HepG2 (cell line): Measurements from ENCODE around the gene TPRN. TPM values are rescaled to one million over a fixed set of nuclear protein-coding genes. Genes with fewer than 3 reads are reported as not detected.

ENCODE experiments used
- DNMT3B ChIP-seq: conservative IDR thresholded peaks from 2 replicates; pipeline ENCODE4 v1.6.1; 2016; ENCODE audit warnings: missing biosample characterization, control low read depth
- ETV5 ChIP-seq: IDR thresholded peaks from 2 replicates; pipeline ENCODE4 v1.6.1; 2018; ENCODE audit warnings: missing biosample characterization, missing genetic modification reagents, inconsistent platforms, borderline replicate concordance
- GABPA ChIP-seq, 2 experiments: IDR thresholded peaks; 2 replicates each; pipeline ENCODE4 v1.6.1; 2011 to 2016; ENCODE audit warnings: low read depth in 2 of 2, low read length in 1 of 2, missing biosample characterization in 1 of 2, missing genetic modification characterization in 1 of 2
- HMG20A ChIP-seq: IDR thresholded peaks from 2 replicates; pipeline ENCODE4 v1.6.1; 2016; ENCODE audit warnings: borderline replicate concordance
- SRSF9 ChIP-seq: fragments of 200-400 bp; formaldehyde crosslinking; IDR thresholded peaks from 2 replicates; pipeline ENCODE4 v1.6.1; 2018; ENCODE audit warnings: borderline replicate concordance, mild to moderate bottlenecking, low read depth, low read length; ENCODE audit not compliant: insufficient read depth, poor library complexity, severe bottlenecking
- TRIM24 ChIP-seq: sonication (generic); formaldehyde crosslinking; IDR thresholded peaks from 2 replicates; pipeline ENCODE4 v1.8.0; 2022; ENCODE audit warnings: mild to moderate bottlenecking, missing genetic modification reagents
- XBP1 ChIP-seq: sonication (generic); formaldehyde crosslinking; IDR thresholded peaks from 2 replicates; pipeline ENCODE4 v1.5.0; 2020; ENCODE audit warnings: missing genetic modification reagents
- YEATS2 ChIP-seq: sonication (generic); formaldehyde crosslinking; IDR thresholded peaks from 2 replicates; pipeline ENCODE4 v1.4.0; 2020; ENCODE audit warnings: missing genetic modification reagents, borderline replicate concordance
- ZBTB20 ChIP-seq: sonication (generic); formaldehyde crosslinking; IDR thresholded peaks from 2 replicates; pipeline ENCODE4 v1.8.1; 2023; ENCODE audit warnings: missing genetic modification reagents, low read depth, mild to moderate bottlenecking, borderline replicate concordance
- ZBTB3 ChIP-seq: sonication (generic); formaldehyde crosslinking; IDR thresholded peaks from 2 replicates; pipeline ENCODE4 v1.4.0; 2020; ENCODE audit warnings: low read depth, mild to moderate bottlenecking, moderate library complexity, missing genetic modification reagents, borderline replicate concordance
- ZNF124 ChIP-seq: sonication (generic); formaldehyde crosslinking; IDR thresholded peaks from 2 replicates; pipeline ENCODE4 v1.4.0; 2020; ENCODE audit warnings: missing genetic modification reagents
- ZNF317 ChIP-seq: sonication (generic); formaldehyde crosslinking; IDR thresholded peaks from 2 replicates; pipeline ENCODE4 v1.5.0; 2020; ENCODE audit warnings: mild to moderate bottlenecking, missing genetic modification reagents
- polyA plus RNA-seq, 8 experiments: library from polyadenylated mRNA; depleted of rRNA in 3 of 8; stranded (reverse) in 7 of 8; unstranded in 1 of 8; fragments of >200 nt; fragmentation: Illumina TruSeq in 4 of 8; extraction: Trizol in 4 of 8; gene quantifications; 2 replicates each; pipeline versions ENCODE4 v1.2.1 to v1.2.3, GENCODE V29; 2011 to 2016; ENCODE audit warnings: low read depth in 4 of 8, missing spikeins in 1 of 8, mixed read lengths in 1 of 8; ENCODE audit not compliant: insufficient read depth in 1 of 8
- total RNA-seq, 5 experiments: library from RNA; depleted of rRNA; stranded (reverse); fragments of >200 nt; fragmentation: Illumina TruSeq; extraction: Trizol; gene quantifications; 2 replicates each; pipeline ENCODE4 v1.2.3, GENCODE V29; 2016; ENCODE audit warnings: low read depth in 1 of 5
- TF ChIP-seq, protein P1 (sequence below): sonication (generic); formaldehyde crosslinking; IDR thresholded peaks from 2 replicates; pipeline ENCODE4 v1.4.0; 2020; ENCODE audit warnings: missing genetic modification reagents
- TF ChIP-seq, protein P2 (sequence below): IDR thresholded peaks from 2 replicates; pipeline ENCODE4 v1.4.0; 2020; ENCODE audit warnings: mild to moderate bottlenecking, missing genetic modification reagents
- TF ChIP-seq, protein P3 (sequence below): sonication (generic); formaldehyde crosslinking; IDR thresholded peaks from 2 replicates; pipeline ENCODE4 v1.5.1; 2020; ENCODE audit warnings: missing genetic modification reagents, mild to moderate bottlenecking, borderline replicate concordance
- TF ChIP-seq, protein P4 (sequence below), 2 experiments: sonication (generic) in 1 of 2; formaldehyde crosslinking in 1 of 2; IDR thresholded peaks; 2 replicates each; pipeline versions ENCODE4 v1.4.0 to v1.6.1; 2018 to 2020; ENCODE audit warnings: missing genetic modification reagents in 2 of 2, borderline replicate concordance in 1 of 2, low read depth in 1 of 2, mild to moderate bottlenecking in 1 of 2, missing biosample characterization in 1 of 2
- TF ChIP-seq, protein P5 (sequence below): sonication (generic); formaldehyde crosslinking; IDR thresholded peaks from 2 replicates; pipeline ENCODE4 v1.8.0; 2022; ENCODE audit warnings: low read depth, missing genetic modification reagents

The TPRN gene
- total and polyA plus RNA-seq, 2 of the 13 experiments (the other 11 are each of a cell fraction or from before 2014, with no cell fraction given) = 10.1 to 19.2 TPM

DNA sequence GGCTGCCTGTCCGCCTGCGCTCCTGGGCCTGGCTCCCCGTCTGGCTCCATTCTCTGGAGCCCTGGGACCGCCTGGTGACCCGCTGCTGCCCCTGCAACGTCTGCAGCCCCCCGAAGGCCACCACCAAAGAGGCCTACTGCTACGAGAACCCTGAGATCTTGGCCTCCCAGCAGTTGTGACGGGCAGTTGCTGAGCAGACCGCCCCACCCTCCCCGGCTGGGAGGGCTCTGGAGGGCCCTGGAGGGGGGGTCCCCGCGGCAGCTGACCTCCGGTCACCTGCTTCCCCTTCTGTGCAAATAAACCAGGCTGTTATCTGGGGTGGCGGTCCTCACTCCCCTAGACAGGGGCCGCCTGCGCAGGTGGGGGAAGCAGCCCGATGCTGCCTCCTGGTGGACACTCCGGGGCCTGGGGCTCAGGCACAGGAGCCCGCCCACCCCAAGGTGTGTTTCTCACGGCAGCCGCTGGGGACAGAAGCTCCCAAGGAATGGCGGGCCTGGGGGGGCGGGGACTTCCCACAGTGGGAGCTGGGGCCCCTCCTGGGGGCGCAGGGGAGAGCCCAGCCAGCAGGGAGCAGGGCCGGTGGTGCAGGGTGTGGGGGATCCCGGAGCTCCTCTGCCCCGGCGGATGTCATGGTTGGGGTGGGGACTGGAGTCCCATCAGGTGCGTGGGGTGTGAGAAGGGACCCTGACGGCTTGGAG lies 35.8 kb upstream of the TPRN start (continued):
- TF ChIP-seq, protein P1, sequence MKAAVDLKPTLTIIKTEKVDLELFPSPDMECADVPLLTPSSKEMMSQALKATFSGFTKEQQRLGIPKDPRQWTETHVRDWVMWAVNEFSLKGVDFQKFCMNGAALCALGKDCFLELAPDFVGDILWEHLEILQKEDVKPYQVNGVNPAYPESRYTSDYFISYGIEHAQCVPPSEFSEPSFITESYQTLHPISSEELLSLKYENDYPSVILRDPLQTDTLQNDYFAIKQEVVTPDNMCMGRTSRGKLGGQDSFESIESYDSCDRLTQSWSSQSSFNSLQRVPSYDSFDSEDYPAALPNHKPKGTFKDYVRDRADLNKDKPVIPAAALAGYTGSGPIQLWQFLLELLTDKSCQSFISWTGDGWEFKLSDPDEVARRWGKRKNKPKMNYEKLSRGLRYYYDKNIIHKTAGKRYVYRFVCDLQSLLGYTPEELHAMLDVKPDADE (CRISPR knock-in tag) = no peak; the same call in 1 of the 2 replicates
- no peak for TF ChIP-seq GABPA (IDR thresholded peaks at IDR 0.05; ENCODE audit: low read depth, low read length)
- no peak for TF ChIP-seq GABPA (CRISPR knock-in tag; IDR thresholded peaks at IDR 0.05; ENCODE audit: low read depth)
- TF ChIP-seq TRIM24 (CRISPR knock-in tag) = no peak
- TF ChIP-seq ZBTB20 = peak; percentile 75; the same call in 1 of the 2 replicates
- TF ChIP-seq, protein P2, sequence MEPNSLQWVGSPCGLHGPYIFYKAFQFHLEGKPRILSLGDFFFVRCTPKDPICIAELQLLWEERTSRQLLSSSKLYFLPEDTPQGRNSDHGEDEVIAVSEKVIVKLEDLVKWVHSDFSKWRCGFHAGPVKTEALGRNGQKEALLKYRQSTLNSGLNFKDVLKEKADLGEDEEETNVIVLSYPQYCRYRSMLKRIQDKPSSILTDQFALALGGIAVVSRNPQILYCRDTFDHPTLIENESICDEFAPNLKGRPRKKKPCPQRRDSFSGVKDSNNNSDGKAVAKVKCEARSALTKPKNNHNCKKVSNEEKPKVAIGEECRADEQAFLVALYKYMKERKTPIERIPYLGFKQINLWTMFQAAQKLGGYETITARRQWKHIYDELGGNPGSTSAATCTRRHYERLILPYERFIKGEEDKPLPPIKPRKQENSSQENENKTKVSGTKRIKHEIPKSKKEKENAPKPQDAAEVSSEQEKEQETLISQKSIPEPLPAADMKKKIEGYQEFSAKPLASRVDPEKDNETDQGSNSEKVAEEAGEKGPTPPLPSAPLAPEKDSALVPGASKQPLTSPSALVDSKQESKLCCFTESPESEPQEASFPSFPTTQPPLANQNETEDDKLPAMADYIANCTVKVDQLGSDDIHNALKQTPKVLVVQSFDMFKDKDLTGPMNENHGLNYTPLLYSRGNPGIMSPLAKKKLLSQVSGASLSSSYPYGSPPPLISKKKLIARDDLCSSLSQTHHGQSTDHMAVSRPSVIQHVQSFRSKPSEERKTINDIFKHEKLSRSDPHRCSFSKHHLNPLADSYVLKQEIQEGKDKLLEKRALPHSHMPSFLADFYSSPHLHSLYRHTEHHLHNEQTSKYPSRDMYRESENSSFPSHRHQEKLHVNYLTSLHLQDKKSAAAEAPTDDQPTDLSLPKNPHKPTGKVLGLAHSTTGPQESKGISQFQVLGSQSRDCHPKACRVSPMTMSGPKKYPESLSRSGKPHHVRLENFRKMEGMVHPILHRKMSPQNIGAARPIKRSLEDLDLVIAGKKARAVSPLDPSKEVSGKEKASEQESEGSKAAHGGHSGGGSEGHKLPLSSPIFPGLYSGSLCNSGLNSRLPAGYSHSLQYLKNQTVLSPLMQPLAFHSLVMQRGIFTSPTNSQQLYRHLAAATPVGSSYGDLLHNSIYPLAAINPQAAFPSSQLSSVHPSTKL (CRISPR knock-in tag) = no peak; the same call in 1 of the 2 replicates
- no peak; the same call in 1 of the 2 replicates for TF ChIP-seq ZNF124 (CRISPR knock-in tag)
- TF ChIP-seq, protein P3, sequence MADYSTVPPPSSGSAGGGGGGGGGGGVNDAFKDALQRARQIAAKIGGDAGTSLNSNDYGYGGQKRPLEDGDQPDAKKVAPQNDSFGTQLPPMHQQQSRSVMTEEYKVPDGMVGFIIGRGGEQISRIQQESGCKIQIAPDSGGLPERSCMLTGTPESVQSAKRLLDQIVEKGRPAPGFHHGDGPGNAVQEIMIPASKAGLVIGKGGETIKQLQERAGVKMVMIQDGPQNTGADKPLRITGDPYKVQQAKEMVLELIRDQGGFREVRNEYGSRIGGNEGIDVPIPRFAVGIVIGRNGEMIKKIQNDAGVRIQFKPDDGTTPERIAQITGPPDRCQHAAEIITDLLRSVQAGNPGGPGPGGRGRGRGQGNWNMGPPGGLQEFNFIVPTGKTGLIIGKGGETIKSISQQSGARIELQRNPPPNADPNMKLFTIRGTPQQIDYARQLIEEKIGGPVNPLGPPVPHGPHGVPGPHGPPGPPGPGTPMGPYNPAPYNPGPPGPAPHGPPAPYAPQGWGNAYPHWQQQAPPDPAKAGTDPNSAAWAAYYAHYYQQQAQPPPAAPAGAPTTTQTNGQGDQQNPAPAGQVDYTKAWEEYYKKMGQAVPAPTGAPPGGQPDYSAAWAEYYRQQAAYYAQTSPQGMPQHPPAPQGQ (CRISPR knock-in tag) = no peak
- peak; percentile 28; the same call in 1 of the 2 replicates for TF ChIP-seq ZNF317
- TF ChIP-seq ETV5 (CRISPR knock-in tag) = peak; percentile 97
- no peak for TF ChIP-seq ZBTB3 (CRISPR knock-in tag)
- peak; percentile 66; the same call in 1 of the 2 replicates for TF ChIP-seq XBP1 (CRISPR knock-in tag)
- TF ChIP-seq DNMT3B (CRISPR knock-in tag) = 0 out of 2 replicates have a peak, but pooled peaks have one; percentile 23
- TF ChIP-seq HMG20A (CRISPR knock-in tag) = no peak
- TF ChIP-seq YEATS2 = peak; percentile 55; the same call in 1 of the 2 replicates
- TF ChIP-seq SRSF9 = no peak
- TF ChIP-seq, protein P4, sequence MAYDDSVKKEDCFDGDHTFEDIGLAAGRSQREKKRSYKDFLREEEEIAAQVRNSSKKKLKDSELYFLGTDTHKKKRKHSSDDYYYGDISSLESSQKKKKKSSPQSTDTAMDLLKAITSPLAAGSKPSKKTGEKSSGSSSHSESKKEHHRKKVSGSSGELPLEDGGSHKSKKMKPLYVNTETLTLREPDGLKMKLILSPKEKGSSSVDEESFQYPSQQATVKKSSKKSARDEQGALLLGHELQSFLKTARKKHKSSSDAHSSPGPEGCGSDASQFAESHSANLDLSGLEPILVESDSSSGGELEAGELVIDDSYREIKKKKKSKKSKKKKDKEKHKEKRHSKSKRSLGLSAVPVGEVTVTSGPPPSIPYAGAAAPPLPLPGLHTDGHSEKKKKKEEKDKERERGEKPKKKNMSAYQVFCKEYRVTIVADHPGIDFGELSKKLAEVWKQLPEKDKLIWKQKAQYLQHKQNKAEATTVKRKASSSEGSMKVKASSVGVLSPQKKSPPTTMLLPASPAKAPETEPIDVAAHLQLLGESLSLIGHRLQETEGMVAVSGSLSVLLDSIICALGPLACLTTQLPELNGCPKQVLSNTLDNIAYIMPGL (CRISPR knock-in tag; IDR thresholded peaks at IDR 0.05; ENCODE audit: borderline replicate concordance in 1 of 2, low read depth in 1 of 2) = peak; percentile 97 to 98
- TF ChIP-seq, protein P5, sequence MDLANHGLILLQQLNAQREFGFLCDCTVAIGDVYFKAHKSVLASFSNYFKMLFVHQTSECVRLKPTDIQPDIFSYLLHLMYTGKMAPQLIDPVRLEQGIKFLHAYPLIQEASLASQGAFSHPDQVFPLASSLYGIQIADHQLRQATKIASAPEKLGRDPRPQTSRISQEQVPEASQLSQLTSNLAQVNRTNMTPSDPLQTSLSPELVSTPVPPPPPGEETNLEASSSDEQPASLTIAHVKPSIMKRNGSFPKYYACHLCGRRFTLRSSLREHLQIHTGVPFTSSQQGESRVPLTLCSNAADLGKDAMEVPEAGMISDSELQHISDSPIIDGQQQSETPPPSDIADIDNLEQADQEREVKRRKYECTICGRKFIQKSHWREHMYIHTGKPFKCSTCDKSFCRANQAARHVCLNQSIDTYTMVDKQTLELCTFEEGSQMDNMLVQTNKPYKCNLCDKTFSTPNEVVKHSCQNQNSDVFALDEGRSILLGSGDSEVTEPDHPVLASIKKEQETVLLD (CRISPR knock-in tag) = peak; percentile 61; the same call in 1 of the 2 replicates
